Right forelimb (tissue), 1 donor: ENCODE measurements around the gene DSCAML1.

Experiments
- DNase-seq: peaks from one replicate; pipeline ENCODE4 v3.0.0-alpha.2; 2018

Gene DSCAML1

DNA sequence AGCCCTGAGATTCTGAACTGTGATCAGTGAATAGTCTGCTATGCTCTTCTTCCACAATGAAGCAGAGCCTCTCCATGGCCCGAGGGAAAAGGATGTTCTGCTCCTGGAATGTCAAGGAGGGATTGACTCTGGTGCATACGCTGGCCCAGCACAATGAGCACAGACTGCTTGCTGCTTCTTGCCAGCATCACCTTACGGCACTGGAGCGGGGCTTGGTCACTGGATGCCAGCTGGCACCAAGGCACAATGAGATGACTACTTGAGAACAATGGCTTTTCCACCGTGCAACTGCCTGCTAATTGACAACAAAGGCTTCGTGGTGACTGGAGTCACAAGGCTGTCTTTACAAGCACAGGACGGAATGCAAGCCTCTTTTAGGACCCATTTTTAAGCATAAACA lies 139.2 kb downstream of the DSCAML1 start:
- no peak for DNase-seq

- no peak for DNase-seq
Measured at GRCh38 chr11:117654281-117655255, 142.4 kb downstream of the DSCAML1 start.

GRCh38 chr11:117652521-117652920 lies 144.5 kb downstream of the DSCAML1 start:
- no peak for DNase-seq

DNA sequence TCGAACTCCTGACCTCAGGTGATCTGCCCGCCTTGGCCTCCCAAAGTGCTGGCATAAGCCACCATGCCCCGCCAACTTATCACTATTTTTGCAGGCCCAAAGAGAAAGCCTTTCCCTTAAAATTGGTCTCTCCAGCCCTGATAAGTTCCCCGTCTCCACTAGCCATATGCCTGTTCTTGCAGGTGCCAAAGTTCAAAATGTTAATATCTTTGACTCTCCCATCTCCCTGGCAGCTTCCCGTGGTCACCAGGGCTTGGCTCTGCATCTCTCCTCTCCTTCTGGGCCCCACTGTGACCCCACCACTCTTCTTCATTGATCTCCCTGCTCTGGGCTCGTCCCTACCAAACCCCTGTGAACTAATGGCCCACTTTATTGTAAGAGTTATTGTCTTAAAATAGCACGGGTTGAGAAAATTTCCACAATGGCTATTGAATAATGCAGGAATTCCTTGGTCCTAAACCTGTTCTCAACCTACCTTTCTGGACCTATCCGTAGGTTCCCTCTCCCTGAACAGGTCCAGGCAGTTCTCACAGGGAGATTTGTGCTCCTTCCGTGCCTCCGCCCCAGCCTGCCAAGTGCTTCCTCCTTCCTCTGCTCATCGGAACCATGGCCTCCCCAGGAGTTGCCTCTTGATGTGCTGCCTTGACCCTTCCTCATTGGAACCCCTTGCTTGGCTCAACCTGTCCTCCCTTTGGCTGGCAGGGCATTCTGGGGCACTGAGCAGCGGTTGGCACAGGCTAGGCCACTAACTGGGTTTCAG lies 147.5 kb downstream of the DSCAML1 start:
- DNase-seq: no peak

DNA sequence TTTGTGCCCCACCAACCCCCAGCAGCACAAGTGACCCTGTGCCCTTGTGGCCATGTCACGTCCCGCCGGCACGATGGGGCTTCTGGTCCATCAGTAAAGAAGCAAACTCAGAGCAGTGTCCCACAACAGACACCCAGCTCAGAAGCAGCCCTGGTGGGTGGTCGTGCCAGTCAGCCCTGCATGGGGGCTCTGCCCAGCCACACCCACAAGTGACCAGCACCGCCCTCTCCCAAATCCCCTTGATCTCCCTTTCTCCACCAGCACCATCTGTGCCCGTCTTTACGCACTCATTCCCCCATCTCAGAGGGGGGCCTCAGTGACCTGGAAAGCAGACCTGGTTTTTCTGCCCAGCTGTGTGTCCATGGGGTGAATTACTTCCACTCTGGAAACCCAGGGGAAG lies 149.1 kb downstream of the DSCAML1 start:
- DNase-seq: no peak

- no peak for DNase-seq
Measured at GRCh38 chr11:117647207-117647606, 149.8 kb downstream of the DSCAML1 start.

GRCh38 chr11:117646411-117646810 lies 150.6 kb downstream of the DSCAML1 start:
- no peak for DNase-seq

DNA sequence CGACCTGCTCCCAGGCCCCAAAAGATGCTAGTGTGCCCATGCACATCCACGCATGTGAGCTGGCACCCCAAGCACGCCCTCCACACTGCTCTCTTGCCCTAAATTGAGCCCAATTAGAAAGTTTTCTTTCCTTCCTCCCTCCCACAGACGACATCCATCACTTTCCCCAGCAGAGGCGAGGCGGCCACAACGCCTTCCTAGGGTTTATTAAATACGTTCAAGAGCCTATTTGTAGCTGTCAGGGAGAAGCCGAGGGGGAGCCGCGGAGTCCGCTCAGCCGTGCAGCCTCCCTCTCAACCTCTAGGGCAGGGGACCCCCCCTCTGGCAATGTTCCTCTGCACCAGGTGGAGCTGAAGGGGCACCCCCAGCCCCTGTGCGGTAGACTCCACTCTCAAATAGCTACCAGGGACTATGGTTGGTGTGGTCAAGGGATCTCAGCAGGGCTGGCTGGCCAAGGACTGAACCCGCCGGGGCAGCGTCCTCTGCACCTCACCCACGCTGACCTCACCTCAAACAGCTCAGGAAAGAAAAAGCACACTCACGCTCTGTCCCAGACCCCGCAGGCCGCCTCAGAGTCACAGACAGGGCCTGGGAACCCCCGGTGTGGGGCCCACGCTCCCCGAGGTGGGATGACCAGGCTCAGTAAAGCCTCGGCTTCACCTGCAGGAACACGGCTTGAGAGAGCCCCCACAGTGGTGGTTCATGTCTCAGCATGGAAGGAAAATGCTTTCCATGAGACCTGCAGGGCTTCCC lies 152.4 kb downstream of the DSCAML1 start:
- DNase-seq: no peak

DNA sequence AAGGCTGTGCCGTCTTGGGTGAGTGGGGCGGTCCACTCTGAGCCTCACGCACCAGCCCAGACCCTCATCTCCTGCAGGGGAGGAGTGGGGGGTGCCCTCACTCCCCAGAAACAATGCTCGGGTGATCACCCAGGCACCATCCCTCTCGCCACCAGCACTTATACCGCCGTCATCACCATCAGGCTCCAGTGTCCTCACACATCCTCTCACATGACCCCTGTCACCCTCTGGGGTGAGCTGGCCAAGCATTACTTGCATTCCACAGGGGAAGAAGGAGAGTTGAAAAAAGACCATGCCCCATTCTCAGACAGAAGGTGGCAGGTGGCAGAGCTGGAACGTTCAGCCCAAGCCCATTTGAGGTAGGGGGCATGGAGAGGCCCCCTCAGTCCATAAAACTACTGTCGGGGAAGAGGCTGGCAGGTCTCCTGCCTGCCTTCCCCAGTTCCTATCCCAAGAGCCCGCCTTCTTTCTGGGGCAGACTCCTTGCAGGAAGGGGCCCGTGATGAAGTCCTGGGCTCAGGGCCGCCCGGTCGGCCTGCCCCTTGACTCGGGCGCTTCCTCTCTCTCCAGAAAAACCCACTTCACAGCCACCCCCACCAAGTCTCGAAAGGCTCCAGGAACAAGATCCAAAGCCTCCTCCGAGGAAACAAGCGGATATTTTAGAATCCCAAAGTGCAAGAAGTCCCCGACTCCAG lies 153.3 kb downstream of the DSCAML1 start:
- DNase-seq: no peak

- DNase-seq: no peak
Measured at GRCh38 chr11:117642835-117643234, 154.2 kb downstream of the DSCAML1 start.

GRCh38 chr11:117642396-117642795 lies 154.6 kb downstream of the DSCAML1 start:
- no peak for DNase-seq

DNA sequence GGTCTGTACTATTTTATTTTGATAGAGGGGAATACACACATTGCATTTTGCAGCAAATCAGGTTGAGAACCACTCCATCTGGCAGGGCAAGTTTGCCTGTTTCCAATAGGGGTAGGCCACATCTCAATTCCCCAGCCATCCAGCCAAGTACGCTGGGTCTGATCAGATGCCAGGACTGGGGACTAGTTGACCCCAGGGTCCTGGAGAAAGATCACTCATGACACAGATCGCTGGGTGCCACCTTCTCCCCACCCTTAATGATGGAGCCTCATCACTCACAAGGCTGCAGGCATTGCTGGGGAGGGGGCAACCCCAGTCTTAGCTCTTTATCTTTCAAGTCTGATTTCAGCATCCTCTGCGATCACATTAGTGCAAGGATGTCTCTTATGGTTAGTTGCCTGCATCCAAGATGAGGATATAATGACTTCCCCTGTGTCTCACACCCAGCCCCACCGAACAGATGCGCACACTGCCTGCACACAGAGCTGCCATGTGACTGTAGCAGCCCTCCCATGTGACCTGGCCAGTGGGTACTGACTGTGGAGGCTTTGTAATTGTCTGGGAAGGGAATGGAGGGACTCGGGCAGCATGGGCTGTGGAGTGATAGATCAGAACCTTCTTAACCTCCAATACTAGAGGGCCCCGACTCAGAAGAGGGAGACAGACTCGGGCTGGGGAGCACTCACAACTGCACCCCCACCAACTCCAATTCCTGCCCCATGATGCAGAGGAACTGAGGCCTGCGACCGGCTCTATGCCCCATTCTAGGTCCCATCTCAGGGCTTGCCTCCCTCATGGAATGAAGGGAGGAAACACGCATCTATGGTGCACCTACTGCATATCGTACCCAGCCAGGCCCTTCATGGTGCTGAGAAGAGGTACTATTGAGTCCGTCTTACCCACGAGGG lies 155.8 kb downstream of the DSCAML1 start:
- no peak for DNase-seq

- DNase-seq: no peak
Measured at GRCh38 chr11:117640041-117640440, 157.0 kb downstream of the DSCAML1 start.

DNA sequence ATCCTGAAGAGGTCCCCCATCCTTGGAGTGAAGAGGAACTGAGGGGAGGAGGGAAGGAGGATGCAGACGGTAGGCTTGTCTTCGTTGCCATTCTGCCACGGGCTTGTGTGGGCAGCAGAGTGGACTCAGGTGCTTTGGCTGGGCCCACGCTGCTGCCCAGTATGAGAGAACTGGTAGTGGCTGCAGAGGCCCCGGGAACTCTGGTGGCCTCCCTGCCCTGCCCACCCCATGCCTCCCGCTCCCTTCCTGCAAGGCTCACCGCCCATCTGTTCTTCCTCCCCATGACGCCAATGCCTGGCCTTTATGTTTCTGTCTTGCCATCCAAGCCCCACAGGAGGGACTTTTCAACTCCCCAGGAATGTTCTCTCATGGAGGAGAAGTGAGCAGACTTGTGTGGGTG lies 157.4 kb downstream of the DSCAML1 start:
- DNase-seq: no peak

DNA sequence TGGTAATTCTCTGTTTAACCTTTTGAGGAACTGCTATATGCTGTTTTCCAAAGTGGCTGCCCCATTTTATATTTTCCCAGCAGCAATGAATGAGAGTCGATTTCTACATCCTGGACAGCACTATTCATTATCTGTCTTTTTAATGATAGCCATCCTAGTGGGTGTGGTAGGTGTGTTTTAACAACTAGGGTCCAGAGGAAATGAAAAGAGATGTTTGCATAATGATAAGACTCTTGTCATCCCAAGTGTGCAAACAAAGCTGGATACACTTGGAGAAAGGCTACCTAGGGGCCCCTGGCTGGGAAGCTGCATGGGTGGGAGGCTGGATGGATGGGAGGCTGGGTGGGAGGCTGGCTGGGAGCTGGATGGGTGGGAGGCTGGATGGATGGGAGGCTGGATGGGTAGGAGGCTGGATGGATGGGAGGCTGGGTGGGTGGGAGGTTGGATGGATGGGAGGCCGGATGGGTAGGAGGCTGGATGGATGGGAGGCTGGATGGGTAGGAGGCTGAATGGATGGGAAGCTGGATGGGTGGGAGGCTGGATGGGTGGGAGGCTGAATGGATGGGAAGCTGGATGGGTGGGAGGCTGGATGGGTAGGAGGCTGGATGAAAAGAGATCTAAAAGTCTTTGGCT lies 158.0 kb downstream of the DSCAML1 start:
- no peak for DNase-seq

DNA sequence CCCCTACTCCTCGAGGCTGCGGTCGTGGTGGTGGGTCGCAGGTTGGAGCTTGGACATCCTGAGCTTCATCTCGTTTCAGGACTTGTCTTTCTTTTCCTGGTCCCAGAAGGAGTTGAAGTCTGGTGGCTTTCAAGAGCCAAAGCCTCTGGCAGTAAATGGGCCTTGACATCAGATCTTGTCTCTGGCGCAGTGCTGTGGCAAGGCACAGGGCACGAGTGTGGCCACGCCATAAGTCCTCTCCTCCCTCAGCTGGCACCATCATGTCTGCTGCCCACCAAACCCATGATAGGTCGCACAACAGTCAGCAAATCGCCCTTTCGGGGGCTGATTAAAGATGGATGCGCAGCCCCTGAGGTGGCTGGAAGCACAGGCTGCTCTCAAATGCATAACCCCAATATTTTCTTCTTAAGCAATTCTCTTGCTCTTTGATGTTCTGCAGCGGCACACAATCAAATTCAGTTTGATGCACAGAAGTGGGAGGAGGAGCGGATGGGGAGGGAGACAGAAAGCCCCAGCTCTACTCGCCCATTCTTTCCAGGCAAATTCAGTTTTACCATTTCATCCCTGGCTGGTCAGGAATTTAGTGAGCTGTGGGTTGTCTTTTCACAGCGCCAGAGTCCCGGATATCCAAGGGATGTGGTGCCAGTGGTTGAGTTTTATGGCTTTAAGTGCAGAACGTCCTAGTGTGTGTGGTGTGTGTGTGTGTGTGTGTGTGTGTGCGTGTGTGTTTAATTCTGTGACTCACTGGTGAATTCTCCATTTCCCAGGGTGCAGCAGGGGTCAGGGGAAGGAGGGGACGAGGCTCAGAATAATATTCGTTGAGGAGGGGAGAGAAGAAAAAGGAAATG lies 162.0 kb downstream of the DSCAML1 start:
- DNase-seq: no peak

DNA sequence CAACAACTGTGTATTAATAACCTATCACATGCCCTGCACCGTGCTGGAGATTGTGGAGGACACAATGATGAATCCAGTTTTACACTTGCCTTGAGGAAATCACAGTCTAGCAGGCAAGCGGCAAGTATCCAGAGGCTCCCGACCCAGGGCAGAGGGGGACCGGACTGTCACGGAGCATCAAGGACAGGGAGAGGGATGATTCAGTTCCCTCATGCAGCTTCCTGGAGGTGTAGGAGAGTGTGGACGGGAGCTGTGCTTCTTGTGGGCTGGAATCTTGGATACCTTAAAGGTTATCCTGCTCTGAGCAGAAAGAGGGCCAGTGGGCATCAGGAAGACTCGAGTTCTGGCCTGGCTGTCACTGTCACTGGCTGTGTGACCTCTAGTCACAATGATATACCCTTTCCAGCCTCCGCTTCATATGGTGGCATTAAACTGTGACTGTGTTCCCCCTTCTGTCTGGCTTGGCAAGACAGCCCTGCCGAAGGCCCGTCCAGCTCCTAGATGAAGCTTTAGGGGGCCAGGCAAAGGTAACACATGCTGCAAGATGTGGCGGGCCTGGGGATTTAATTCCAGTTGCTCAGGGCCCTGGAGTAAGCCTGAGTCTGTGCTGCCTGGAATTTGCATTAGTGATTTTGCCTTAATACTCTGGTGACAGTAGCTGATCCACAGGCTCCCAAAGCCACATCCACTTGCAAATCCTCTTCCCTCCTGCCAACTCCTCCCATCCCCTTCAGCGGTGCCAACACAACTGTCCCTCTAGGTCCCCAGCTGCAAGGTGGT lies 162.8 kb downstream of the DSCAML1 start:
- no peak for DNase-seq

DNA sequence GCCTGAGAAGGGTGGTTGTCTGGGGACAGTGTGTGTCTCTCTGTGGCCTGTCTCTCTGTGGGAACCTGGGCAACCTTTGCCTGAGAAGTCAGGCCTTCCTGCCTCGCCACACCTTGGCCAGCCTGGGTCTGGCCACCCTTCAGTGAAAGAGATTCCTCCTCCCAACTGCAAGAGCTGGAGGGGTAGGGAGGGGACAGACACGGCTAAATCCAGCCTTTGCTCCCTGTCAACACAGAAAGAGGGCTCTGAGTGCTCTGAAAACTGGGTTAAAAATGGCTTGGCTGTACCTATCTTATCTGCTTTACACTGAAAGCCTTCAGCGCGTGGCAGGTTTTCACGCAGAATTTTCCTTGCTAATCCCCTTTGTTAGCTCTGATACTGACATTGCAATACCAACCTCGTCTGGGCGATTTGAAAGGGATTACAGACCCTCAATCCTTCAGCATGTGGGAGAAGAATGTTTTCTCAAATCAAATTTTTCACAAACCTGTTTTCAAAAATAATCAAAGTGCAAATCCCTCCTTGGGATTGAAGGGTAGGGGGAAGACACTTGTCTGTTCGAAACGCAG lies 163.7 kb downstream of the DSCAML1 start:
- no peak for DNase-seq

- DNase-seq: no peak
Measured at GRCh38 chr11:117632306-117632705, 164.7 kb downstream of the DSCAML1 start.
